Kidney epithelial cell (primary cell): ENCODE results near the gene ATP4B. TPM values are rescaled to one million over a fixed set of nuclear protein-coding genes. Genes with fewer than 3 reads are reported as not detected.

Experiments
- DNase-seq: peaks from one replicate; pipeline ENCODE4 v3.0.0-alpha.2; 2010; ENCODE audit warnings: low read depth
- H3K27me3 ChIP-seq: 2 replicates; pipeline ENCODE4 v1.6.0; 2011; ENCODE audit warnings: low read length; ENCODE audit not compliant: control insufficient read depth, insufficient read depth
- H3K36me3 ChIP-seq: 2 replicates; pipeline ENCODE4 v1.5.1; 2011; ENCODE audit warnings: low read length; ENCODE audit not compliant: control insufficient read depth, insufficient read depth
- H3K4me3 ChIP-seq: 2 replicates; pipeline ENCODE4 v1.5.1; 2011; ENCODE audit warnings: low read depth, mild to moderate bottlenecking, control low read depth, low read length
- total RNA-seq: library from RNA; depleted of rRNA; stranded (reverse); fragments of >200 nt; gene quantifications from 2 replicates; pipeline ENCODE4 v1.2.3, GENCODE V29; 2015
- TF ChIP-seq, protein P1 (sequence below): IDR thresholded peaks from 2 replicates; pipeline ENCODE4 v1.5.1; 2011; ENCODE audit warnings: mild to moderate bottlenecking, moderate library complexity, low read length, control low read depth, inconsistent platforms; ENCODE audit not compliant: insufficient read depth, poor library complexity, severe bottlenecking

ATP4B gene
- total RNA-seq, 1 donor from 2014 or later, result not detected

- H3K36me3 ChIP-seq, result no peaks in the 10 kb centered on the region
- H3K4me3 ChIP-seq, result no peak overlapping the region
- TF ChIP-seq, protein P1, sequence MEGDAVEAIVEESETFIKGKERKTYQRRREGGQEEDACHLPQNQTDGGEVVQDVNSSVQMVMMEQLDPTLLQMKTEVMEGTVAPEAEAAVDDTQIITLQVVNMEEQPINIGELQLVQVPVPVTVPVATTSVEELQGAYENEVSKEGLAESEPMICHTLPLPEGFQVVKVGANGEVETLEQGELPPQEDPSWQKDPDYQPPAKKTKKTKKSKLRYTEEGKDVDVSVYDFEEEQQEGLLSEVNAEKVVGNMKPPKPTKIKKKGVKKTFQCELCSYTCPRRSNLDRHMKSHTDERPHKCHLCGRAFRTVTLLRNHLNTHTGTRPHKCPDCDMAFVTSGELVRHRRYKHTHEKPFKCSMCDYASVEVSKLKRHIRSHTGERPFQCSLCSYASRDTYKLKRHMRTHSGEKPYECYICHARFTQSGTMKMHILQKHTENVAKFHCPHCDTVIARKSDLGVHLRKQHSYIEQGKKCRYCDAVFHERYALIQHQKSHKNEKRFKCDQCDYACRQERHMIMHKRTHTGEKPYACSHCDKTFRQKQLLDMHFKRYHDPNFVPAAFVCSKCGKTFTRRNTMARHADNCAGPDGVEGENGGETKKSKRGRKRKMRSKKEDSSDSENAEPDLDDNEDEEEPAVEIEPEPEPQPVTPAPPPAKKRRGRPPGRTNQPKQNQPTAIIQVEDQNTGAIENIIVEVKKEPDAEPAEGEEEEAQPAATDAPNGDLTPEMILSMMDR, result no peak
- peaks cover 5% of the 10 kb centered on the region for H3K27me3 ChIP-seq
- DNase-seq, result no peak
Observed at GRCh38 chr13:113654591-113655345, 3.2 kb downstream of the ATP4B start.

DNA sequence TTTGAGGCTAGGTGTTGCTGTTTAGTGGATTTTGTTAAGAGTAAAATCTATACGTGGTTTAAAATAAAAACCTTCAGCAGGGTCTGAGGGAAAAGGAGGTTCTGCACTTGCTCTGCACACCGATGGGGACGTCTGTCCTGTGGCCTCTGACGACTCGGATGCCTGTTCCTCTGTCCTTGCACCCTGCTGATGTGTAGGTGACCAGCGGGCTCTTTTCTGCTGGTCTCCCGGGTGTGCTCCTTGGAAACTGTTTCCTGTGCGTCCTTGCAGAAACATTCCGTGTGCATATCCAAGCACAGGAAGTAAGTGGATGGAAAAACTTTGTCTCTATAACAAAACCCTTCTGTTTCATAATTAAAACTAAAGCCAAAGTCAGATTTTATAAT is 3.8 kb downstream of the ATP4B start:
- H3K4me3 ChIP-seq, result no peak overlapping the region
- no peak for DNase-seq
- TF ChIP-seq, protein P1, result no peak
- H3K27me3 ChIP-seq, result peaks cover 5% of the 10 kb centered on the region
- no peaks in the 10 kb centered on the region for H3K36me3 ChIP-seq

DNA sequence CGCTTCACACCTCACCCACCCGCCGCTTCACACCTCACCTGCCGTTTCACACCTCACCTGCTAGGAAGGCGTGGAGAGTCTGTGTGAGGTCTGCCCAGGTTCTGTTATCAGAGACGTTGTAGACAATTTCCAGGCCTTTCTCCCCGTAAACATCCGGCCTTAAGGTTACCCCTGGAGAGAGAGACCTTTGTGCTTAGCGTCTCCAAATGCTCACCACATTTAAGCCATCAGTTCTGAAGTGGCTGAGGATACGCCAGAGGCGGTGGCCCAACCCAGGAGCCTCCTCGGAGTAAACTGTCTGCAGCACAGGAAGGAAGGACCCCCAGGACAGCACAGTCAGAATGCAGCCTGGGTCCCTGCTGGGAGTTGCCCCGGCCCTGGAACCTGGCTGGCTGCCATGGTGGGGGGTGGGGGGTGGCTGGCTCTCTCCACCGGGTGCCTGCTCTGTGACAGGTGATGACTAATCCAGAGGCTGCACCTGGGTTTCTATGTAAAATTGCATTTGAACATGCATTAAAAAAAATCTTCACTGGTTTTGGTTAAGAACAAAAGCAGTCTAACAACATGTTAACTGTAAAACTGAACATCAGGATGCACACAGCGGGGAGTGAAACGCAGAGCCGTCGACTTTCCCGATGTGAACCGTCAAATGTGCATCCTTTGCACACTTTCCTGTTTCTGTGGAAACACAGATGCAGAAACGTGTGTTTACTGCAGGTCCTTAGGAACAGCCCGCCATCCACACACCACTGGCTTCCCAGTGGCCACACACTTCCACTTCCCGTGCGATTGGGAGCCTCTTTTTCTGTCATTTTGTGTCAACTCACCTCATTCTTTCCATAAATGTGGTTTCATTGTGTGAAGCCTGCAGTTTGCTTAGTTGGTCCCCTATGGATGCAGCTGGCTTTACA is 4.5 kb downstream of the ATP4B start:
- Histone ChIP-seq H3K27me3 (peaks cover 5% of the 10 kb centered on the region), H3K36me3 (no peaks in the 10 kb centered on the region), H3K4me3 (no peak overlapping the region)
- TF ChIP-seq, protein P1, result no peak
- no peak for DNase-seq

- DNase-seq, result no peak
- H3K4me3 ChIP-seq, result no peak overlapping the region
- TF ChIP-seq, protein P1, result no peak
- H3K27me3 ChIP-seq, result peaks cover 5% of the 10 kb centered on the region
- no peaks in the 10 kb centered on the region for H3K36me3 ChIP-seq
Observed at GRCh38 chr13:113652404-113653263, 5.4 kb downstream of the ATP4B start.

DNA sequence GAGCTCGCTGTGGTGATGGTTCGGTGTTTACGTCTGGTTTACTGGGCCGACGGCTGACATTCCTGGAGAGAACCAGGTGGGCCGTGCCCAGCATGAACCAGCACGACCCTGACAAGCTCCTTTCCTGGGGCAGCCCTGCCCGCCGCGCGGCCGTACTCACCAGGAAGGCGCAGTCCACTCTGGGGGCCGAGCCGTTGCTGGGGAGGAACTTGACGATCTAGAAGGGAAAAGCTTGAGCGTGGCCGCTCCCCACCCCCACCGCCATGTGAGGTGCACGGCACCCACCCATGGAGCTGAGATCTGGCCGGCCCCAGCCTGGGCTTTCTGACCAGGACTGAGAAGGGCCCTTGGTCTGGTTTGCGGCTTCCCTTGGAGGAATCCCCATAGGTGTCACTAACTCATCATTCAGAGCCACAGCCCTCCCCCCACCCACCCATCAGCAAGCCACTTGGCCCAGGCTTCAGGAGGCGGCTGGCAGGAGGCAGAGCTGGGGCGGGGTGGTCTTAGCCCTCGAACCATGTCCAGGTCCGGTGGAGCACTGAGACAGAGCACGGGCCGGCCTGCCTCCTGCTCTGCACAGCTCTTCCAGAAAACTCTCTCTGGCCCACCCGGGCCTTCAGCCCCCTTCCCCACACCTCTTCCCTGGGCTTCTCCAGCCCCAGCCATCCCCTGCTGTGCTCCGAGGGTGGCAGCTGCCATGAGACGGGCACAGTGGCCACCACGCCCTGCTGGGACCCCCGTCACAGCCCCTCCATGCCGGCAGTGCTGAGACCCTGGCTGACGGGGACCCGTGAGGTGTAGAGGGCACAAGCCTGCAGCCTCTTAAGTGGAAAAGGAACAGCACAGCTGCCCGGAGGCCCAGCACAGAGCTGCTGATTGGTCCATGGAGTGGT is 6.2 kb downstream of the ATP4B start:
- DNase-seq, result no peak
- TF ChIP-seq, protein P1, result no peak
- Histone ChIP-seq H3K27me3 (peaks cover 5% of the 10 kb centered on the region), H3K4me3 (no peak overlapping the region), H3K36me3 (no peaks in the 10 kb centered on the region)
